HEK293T (cell line): ENCODE results near the gene PYGO1.

Experiments used
- CTCF ChIA-PET: fragments of 350-600 bp; formaldehyde crosslinking; extraction: SDS; loops from one replicate; lab custom pipeline; 2021; ENCODE audit warnings: antibody characterized with exemption, inconsistent platforms; lab: Yijun Ruan, JAX
- POLR2A ChIA-PET: fragments of 350-600 bp; formaldehyde crosslinking; extraction: SDS; loops from one replicate; lab custom pipeline; 2020; ENCODE audit warnings: antibody characterized with exemption, inconsistent platforms; lab: Yijun Ruan, JAX
- DNase-seq: peaks from one replicate; pipeline ENCODE4 v3.0.0; 2012; ENCODE audit warnings: mixed read lengths; ENCODE audit errors: extremely low spot score
- ARNT ChIP-seq: fragments of 450-650 bp; IDR thresholded peaks from 2 replicates; pipeline ENCODE4 v1.6.1; 2017; ENCODE audit warnings: mild to moderate bottlenecking
- BHLHE40 ChIP-seq: fragments of 450-650 bp; IDR thresholded peaks from 2 replicates; pipeline ENCODE4 v1.6.1; 2016; ENCODE audit warnings: mild to moderate bottlenecking, moderate library complexity, borderline replicate concordance
- CTBP1 ChIP-seq: fragments of 450-650 bp; IDR thresholded peaks from 2 replicates; pipeline ENCODE4 v1.6.1; 2016; ENCODE audit warnings: borderline replicate concordance
- ELF4 ChIP-seq: fragments of 450-650 bp; IDR thresholded peaks from 2 replicates; pipeline ENCODE4 v1.6.1; 2017; ENCODE audit warnings: antibody characterized with exemption
- FOXA1 ChIP-seq: fragments of 450-650 bp; IDR thresholded peaks from 2 replicates; pipeline ENCODE4 v1.6.1; 2016; ENCODE audit warnings: mild to moderate bottlenecking
- FOXK2 ChIP-seq: fragments of 450-650 bp; IDR thresholded peaks from 2 replicates; pipeline ENCODE4 v1.6.1; 2016; ENCODE audit warnings: mild to moderate bottlenecking
- FOXM1 ChIP-seq: fragments of 450-650 bp; IDR thresholded peaks from 2 replicates; pipeline ENCODE4 v1.6.1; 2017; ENCODE audit warnings: mild to moderate bottlenecking, borderline replicate concordance
- HDGF ChIP-seq: fragments of 450-650 bp; IDR thresholded peaks from 2 replicates; pipeline ENCODE4 v1.6.1; 2017; ENCODE audit warnings: antibody characterized with exemption, borderline replicate concordance
- L3MBTL2 ChIP-seq: fragments of 450-650 bp; conservative IDR thresholded peaks from 2 replicates; pipeline ENCODE4 v1.6.1; 2016; ENCODE audit warnings: mild to moderate bottlenecking
- LEF1 ChIP-seq: fragments of 450-650 bp; IDR thresholded peaks from 2 replicates; pipeline ENCODE4 v1.6.1; 2017; ENCODE audit warnings: mild to moderate bottlenecking, borderline replicate concordance
- NFRKB ChIP-seq: fragments of 450-650 bp; IDR thresholded peaks from 2 replicates; pipeline ENCODE4 v1.6.1; 2016; ENCODE audit warnings: mild to moderate bottlenecking, moderate library complexity
- PKNOX1 ChIP-seq: fragments of 450-650 bp; IDR thresholded peaks from 2 replicates; pipeline ENCODE4 v1.6.1; 2016
- SP1 ChIP-seq: fragments of 450-650 bp; IDR thresholded peaks from 2 replicates; pipeline ENCODE4 v1.6.1; 2017
- SUZ12 ChIP-seq: fragments of 450-650 bp; IDR thresholded peaks from 2 replicates; pipeline ENCODE4 v1.6.1; 2016; ENCODE audit warnings: mild to moderate bottlenecking
- TARDBP ChIP-seq: fragments of 450-650 bp; IDR thresholded peaks from 2 replicates; pipeline ENCODE4 v1.6.1; 2016
- ZNF384 ChIP-seq: fragments of 450-650 bp; IDR thresholded peaks from 2 replicates; pipeline ENCODE4 v1.6.1; 2016

PYGO1 gene

GRCh38 chr15:55546718-55547117, 41.4 kb downstream of the PYGO1 start:
- CTCF ChIA-PET: no interaction called here
- no peak for TF ChIP-seq SUZ12
- no peak for TF ChIP-seq NFRKB
- TF ChIP-seq ELF4: no peak
- no peak for TF ChIP-seq LEF1
- TF ChIP-seq CTBP1: no peak
- TF ChIP-seq PKNOX1: no peak
- TF ChIP-seq L3MBTL2: no peak
- TF ChIP-seq FOXK2: no peak
- TF ChIP-seq ZNF384: no peak
- no peak for TF ChIP-seq SP1
- TF ChIP-seq FOXA1: no peak
- TF ChIP-seq ARNT: no peak
- no peak for TF ChIP-seq TARDBP
- no peak for TF ChIP-seq FOXM1

GRCh38 chr15:55535436-55535835, 52.7 kb downstream of the PYGO1 start:
- no peak for DNase-seq
- ChIA-PET POLR2A (no interaction called here), CTCF (no interaction called here)
- TF ChIP-seq ZNF384 (no peak), HDGF (no peak), FOXK2 (no peak), SP1 (no peak), TARDBP (no peak), L3MBTL2 (no peak), ARNT (no peak), LEF1 (no peak), NFRKB (no peak), CTBP1 (no peak), PKNOX1 (no peak), SUZ12 (no peak), FOXA1 (no peak), BHLHE40 (no peak)

More at GRCh38 chr15:55546718-55547117, 41.4 kb downstream of the PYGO1 start:
- POLR2A ChIA-PET: no interaction called here
- DNase-seq: no peak

GRCh38 chr15:55532944-55533343, 55.2 kb downstream of the PYGO1 start:
- DNase-seq: no peak
- no peak for TF ChIP-seq NFRKB
- no peak for TF ChIP-seq SUZ12
- no peak for TF ChIP-seq ELF4
- TF ChIP-seq SP1: no peak
- TF ChIP-seq TARDBP: no peak
- TF ChIP-seq BHLHE40: no peak
- TF ChIP-seq FOXM1: no peak
- CTCF ChIA-PET: no interaction called here
- POLR2A ChIA-PET: no interaction called here

GRCh38 chr15:55530861-55531313, 57.3 kb downstream of the PYGO1 start:
- ChIA-PET POLR2A (no interaction called here), CTCF (no interaction called here)
- TF ChIP-seq ZNF384 (no peak), PKNOX1 (no peak), FOXA1 (no peak), FOXK2 (no peak), BHLHE40 (no peak), L3MBTL2 (no peak), SUZ12 (no peak)
- no peak for DNase-seq

- TF ChIP-seq ELF4: no peak
- no peak for TF ChIP-seq FOXK2
- TF ChIP-seq ARNT: no peak
- no peak for TF ChIP-seq SP1
- no peak for TF ChIP-seq SUZ12
- TF ChIP-seq FOXA1: no peak
- no peak for TF ChIP-seq LEF1
- no peak for TF ChIP-seq BHLHE40
- no peak for TF ChIP-seq FOXM1
- TF ChIP-seq PKNOX1: no peak
- no peak for TF ChIP-seq L3MBTL2
- no peak for TF ChIP-seq ZNF384
- TF ChIP-seq HDGF: no peak
- no peak for TF ChIP-seq NFRKB
- TF ChIP-seq CTBP1: no peak
- TF ChIP-seq TARDBP: no peak
- no peak for DNase-seq
- ChIA-PET POLR2A (no interaction called here), CTCF (interaction anchor here (0.6 to 0.7 kb wide), 2 partner anchors 62 to 115 kb away, joined by 3 read pairs; no protein-coding TSS in a partner anchor)
These were observed 59.3 kb downstream of the PYGO1 start for GRCh38 chr15:55528812-55529211.

GRCh38 chr15:55527150-55527549, 61.0 kb downstream of the PYGO1 start:
- ChIA-PET CTCF (interaction anchor here (0.6 to 1.0 kb wide), 2 partner anchors 10 to 11 kb away, joined by 4 to 5 read pairs; no protein-coding TSS in a partner anchor), POLR2A (no interaction called here)
- TF ChIP-seq PKNOX1 (no peak), CTBP1 (no peak), TARDBP (no peak), FOXK2 (no peak), HDGF (no peak), BHLHE40 (no peak), LEF1 (no peak), L3MBTL2 (no peak), NFRKB (no peak), SP1 (no peak), ARNT (no peak), ZNF384 (no peak), FOXM1 (no peak), FOXA1 (no peak)

More at GRCh38 chr15:55527150-55527549, 61.0 kb downstream of the PYGO1 start:
- no peak for DNase-seq
